GM21381 (cell line): Measurements from ENCODE around the gene GUCY1A1.

Experiments used
- ATAC-seq: cut with Tn5 transposase; IDR thresholded peaks from one replicate; pipeline ENCODE4 v1.9.1; 2021; ENCODE audit warnings: mild to moderate bottlenecking, moderate library complexity; ENCODE audit not compliant: unreplicated experiment

GUCY1A1 gene

GRCh38 chr4:155734065-155734464 lies 67.4 kb downstream of the GUCY1A1 start:
- no peak for ATAC-seq

- ATAC-seq, result no peak
Observed at GRCh38 chr4:155734951-155735350, 68.3 kb downstream of the GUCY1A1 start.

GRCh38 chr4:155735496-155735895 lies 68.8 kb downstream of the GUCY1A1 start:
- no peak for ATAC-seq

GRCh38 chr4:155738548-155738947 lies 71.9 kb downstream of the GUCY1A1 start:
- ATAC-seq, result no peak

- no peak for ATAC-seq
Observed at GRCh38 chr4:155741546-155741945, 74.9 kb downstream of the GUCY1A1 start.

- no peak for ATAC-seq
Observed at GRCh38 chr4:155742310-155743015, 75.8 kb downstream of the GUCY1A1 start.

- no peak for ATAC-seq
Observed at GRCh38 chr4:155745984-155746383, 79.3 kb downstream of the GUCY1A1 start.

- ATAC-seq, result no peak
Observed at GRCh38 chr4:155748039-155748438, 81.4 kb downstream of the GUCY1A1 start.

GRCh38 chr4:155749041-155749440 lies 82.4 kb downstream of the GUCY1A1 start:
- ATAC-seq, result no peak

- no peak for ATAC-seq
Observed at GRCh38 chr4:155751569-155751968, 84.9 kb downstream of the GUCY1A1 start.

GRCh38 chr4:155757745-155758265 lies 91.2 kb downstream of the GUCY1A1 start:
- no peak for ATAC-seq

- peak; percentile 97 for ATAC-seq
Observed at GRCh38 chr4:155758481-155759371, 92.1 kb downstream of the GUCY1A1 start, which contains the start of gene GUCY1B1. TSS of gene GUCY1B1 (plus strand) at chr4:155759021. CDS start at chr4:155759141, 120 bp downstream.

- ATAC-seq, result peak; percentile 25
Observed at GRCh38 chr4:155759372-155760252, 93.0 kb downstream of the GUCY1A1 start.

GRCh38 chr4:155761047-155761446 lies 94.4 kb downstream of the GUCY1A1 start:
- no peak for ATAC-seq

- no peak for ATAC-seq
Observed at GRCh38 chr4:155761916-155762315, 95.3 kb downstream of the GUCY1A1 start.

- ATAC-seq, result no peak
Observed at GRCh38 chr4:155762334-155762733, 95.7 kb downstream of the GUCY1A1 start.

GRCh38 chr4:155763551-155763950 lies 96.9 kb downstream of the GUCY1A1 start:
- no peak for ATAC-seq

- no peak for ATAC-seq
Observed at GRCh38 chr4:155765149-155765548, 98.5 kb downstream of the GUCY1A1 start.

GRCh38 chr4:155766622-155767021 lies 100.0 kb downstream of the GUCY1A1 start:
- no peak for ATAC-seq

- no peak for ATAC-seq
Observed at GRCh38 chr4:155768370-155768769, 101.7 kb downstream of the GUCY1A1 start.

GRCh38 chr4:155769090-155769489 lies 102.4 kb downstream of the GUCY1A1 start:
- no peak for ATAC-seq
